ENCODE results near the gene WDR86.

The WDR86 gene

DNA sequence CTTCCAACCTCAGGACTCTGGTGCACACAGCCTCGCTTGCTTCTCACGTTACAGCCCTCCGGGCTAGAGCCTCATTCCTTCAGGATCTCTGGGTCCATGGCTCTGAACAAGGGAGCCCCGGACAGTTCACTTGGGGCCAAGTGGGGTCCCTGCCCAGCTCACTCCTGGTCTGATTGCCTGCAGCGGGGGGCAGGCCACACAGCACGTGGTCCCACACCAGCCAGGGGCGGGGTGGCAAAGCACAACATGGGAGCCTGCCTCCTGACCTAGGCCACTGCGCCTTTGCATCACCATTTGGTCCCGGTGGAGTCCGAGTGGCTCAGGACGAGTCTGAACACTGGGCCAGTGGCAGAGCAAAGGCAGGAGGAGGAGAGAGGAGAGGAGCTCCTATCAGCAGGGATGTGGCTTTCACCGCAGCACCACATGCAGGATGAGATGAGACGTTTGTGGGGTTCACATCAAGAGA is 43.5 kb upstream of the WDR86 start:
- no peak overlapping the region for H3K4me3 ChIP-seq (ENCODE audit: low read depth, low read length)
- TF ChIP-seq, protein P1, sequence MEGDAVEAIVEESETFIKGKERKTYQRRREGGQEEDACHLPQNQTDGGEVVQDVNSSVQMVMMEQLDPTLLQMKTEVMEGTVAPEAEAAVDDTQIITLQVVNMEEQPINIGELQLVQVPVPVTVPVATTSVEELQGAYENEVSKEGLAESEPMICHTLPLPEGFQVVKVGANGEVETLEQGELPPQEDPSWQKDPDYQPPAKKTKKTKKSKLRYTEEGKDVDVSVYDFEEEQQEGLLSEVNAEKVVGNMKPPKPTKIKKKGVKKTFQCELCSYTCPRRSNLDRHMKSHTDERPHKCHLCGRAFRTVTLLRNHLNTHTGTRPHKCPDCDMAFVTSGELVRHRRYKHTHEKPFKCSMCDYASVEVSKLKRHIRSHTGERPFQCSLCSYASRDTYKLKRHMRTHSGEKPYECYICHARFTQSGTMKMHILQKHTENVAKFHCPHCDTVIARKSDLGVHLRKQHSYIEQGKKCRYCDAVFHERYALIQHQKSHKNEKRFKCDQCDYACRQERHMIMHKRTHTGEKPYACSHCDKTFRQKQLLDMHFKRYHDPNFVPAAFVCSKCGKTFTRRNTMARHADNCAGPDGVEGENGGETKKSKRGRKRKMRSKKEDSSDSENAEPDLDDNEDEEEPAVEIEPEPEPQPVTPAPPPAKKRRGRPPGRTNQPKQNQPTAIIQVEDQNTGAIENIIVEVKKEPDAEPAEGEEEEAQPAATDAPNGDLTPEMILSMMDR (conservative IDR thresholded peaks at IDR 0.05; ENCODE audit: low read depth, low read length) = no peak
- no peak for DNase-seq (ENCODE audit: low read depth)

DNA sequence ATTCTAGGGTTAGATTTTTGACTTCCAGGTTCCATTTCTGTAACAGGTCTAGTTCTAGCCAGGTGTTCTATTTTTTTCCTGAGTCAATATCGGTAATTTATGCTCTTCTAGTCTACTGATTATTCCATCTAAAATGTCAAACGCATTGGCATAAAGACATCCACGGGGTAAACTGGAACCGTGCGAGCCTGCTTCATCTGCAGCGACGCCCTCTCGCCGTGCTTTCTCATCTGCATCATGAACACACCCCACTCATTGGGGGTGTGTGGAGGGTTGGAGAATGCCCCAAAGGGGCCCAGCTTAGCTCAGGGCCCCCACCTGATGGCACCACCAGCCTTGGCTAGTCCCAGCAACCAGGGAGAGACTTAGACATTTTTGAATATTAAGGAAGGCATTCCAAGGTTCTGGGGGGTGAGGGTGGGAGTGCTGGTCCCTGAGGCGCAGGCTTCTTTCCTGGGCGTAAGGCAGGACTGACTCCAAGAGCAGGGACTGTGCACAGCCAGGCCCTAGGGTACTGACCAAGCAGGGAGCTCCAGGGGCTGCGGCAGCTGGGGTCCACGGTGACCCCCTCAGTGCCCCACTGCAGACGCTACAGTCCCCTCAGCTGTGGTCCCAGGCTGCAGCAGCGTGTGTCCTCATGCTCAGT is 43.0 kb upstream of the WDR86 start:
- no peak overlapping the region for H3K4me3 ChIP-seq (ENCODE audit: low read depth, low read length)
- TF ChIP-seq, protein P1 (conservative IDR thresholded peaks at IDR 0.05; ENCODE audit: low read depth, low read length) = no peak
- DNase-seq (ENCODE audit: low read depth) = no peak

DNA sequence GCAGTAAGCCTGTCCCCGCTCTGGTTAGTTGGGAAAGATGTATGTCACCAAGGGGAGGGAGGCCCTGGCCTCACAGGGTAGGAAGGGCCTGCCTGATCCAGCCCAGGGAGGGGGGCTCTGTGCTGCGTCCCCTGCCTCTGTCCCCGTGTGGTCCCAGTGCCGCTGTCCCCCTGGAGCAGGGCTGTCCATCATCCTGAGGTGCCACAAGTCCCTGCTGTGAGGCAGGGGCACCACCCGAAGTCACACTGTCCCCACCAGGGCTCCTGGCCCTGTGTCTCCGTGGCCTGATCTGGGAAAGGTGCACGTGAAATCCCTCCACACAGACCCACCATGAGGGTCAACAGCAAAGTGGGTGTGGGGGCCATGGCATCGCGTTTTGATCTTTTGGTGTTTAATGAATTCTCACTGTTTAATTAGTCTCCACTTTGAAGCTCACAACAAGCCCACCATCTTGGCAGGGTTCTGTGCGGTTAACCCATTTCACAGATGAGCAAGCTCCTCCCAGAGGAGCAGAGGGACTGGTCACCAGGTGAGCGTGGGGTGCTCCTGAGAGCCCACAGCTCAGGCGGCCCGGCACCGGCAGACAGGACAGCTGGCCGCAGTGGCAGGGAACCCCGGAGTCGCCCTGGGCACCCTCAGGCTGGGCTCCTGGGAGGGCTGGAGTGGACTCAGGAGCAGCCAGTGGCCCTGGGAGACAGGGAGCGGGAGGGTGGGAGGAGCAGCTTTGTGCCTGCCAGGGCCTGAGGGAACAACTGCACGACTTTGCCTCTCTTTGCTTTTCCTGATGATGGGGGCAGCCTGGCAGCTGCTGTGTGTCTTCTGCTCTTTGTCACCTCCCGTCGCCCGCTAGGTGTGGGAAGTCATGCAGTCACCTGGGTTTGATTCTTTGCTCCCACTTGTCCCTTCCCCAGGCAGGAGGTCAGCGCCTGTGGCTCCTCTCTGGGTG is 42.1 kb upstream of the WDR86 start:
- no peak overlapping the region for H3K4me3 ChIP-seq (ENCODE audit: low read depth, low read length)
- no peak for DNase-seq (ENCODE audit: low read depth)
- TF ChIP-seq, protein P1 (conservative IDR thresholded peaks at IDR 0.05; ENCODE audit: low read depth, low read length) = no peak

DNA sequence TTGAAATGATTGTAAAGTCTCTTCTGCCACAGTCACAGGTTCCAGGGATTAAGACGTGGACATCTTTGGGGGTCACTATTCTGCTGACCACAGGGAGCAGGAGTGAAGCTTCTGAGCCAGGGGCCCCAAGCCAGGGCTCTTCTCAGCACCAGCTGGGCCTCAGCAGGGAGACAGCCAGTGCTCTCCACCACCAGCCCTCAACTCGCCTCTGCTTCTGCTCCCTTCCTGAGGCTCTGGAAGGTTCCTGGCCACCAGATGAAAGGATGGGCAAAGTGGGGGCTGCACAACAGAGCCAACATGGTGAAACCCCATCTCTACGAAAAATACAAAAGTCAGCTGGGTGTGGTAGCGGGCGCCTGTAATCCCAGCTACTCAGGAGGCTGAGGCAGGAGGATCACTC is 41.3 kb upstream of the WDR86 start:
- no peak overlapping the region for H3K4me3 ChIP-seq (ENCODE audit: low read depth, low read length)
- TF ChIP-seq, protein P1 (conservative IDR thresholded peaks at IDR 0.05; ENCODE audit: low read depth, low read length) = no peak
- DNase-seq (ENCODE audit: low read depth) = no peak

DNA sequence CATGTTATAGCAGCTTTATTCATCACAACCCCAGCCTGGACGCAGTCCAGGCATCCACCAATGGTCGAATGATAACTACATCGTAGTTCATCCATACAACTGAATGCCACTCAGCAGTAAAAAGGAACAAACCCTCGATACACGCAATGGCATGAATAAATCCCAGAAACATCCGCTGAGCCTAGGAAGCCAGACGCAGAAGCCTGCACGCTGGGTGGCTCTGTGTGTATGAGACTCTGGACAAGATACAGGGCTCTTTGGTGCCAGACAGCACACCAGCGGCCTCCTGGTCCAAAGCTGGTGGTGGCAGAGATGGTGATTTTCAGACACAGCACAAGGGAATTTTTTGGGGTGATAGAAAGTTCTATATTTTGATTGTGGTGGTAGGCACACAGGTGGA is 40.2 kb upstream of the WDR86 start:
- TF ChIP-seq, protein P1 (conservative IDR thresholded peaks at IDR 0.05; ENCODE audit: low read depth, low read length) = no peak
- no peak overlapping the region for H3K4me3 ChIP-seq (ENCODE audit: low read depth, low read length)
- DNase-seq (ENCODE audit: low read depth) = no peak

DNA sequence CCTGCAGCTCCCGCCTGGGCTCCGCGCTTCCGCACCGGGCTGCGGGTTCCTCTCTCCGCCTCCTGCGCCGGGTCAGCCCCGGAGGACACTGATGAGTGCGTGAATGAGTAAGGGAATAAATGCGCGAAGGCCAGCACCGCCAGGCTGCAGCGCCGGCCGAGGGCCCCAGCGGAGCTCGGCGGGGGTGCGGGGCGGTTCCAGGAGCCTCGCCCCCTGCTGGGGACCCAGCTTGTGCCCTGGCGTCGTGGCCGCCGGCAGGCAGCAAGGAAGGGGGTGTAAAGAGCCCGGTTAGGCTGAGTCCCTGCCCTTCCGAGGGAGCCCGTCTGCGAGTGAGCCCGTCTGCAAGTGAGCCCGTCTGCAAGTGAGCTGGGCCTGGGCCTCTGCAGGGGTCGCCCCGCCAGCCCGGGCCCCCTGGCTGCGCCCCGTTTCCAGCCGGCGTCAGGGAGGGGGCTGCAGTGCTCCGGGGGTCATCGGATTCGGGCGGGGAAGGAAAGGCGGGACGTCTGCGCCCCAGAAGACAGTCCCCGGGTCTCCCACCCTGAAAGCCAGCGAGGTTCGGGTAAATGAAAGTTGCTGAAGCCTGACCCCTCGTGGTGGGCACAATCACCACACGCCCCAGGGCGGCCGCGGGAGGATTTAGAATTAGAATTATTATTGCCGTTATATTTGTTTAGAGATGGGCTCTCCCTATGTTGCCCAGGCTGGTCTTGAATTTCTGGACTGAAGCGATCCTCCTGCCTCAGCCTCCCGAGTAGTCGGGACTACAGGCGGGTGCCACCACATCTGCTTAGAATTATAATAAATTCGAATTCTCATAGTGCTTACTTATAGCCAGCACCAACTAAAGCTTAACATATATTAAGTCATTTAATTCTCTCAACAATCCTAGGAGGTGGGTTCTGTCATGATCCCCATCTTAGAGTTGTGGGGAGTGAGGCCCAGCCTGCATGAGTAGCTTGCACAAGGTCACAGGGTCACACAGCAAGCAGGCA is 38.7 kb upstream of the WDR86 start:
- H3K4me3 ChIP-seq (ENCODE audit: low read depth, low read length) = peak overlapping the region; percentile 53
- TF ChIP-seq, protein P1 (conservative IDR thresholded peaks at IDR 0.05; ENCODE audit: low read depth, low read length) = peak; percentile 85
- peak; percentile 79 for DNase-seq (ENCODE audit: low read depth)
